GM21576 (cell line): ENCODE results near the gene OSBPL1A.
"Not testable (repeated sequence)": the region's sequence is repeated elsewhere in the genome, so short reads cannot be mapped to it uniquely, and the experiment has no call there.

ENCODE experiments used
- ATAC-seq: cut with Tn5 transposase; IDR thresholded peaks from one replicate; pipeline ENCODE4 v1.9.1; 2021; ENCODE audit warnings: mild to moderate bottlenecking, moderate library complexity; ENCODE audit not compliant: unreplicated experiment

OSBPL1A gene

GRCh38 chr18:24189664-24190346 is 207.8 kb downstream of the OSBPL1A start:
- no peak for ATAC-seq

GRCh38 chr18:24189007-24189528 is 208.6 kb downstream of the OSBPL1A start:
- ATAC-seq: peak; percentile 87

- ATAC-seq: no peak
Measured at GRCh38 chr18:24188120-24188519, 209.5 kb downstream of the OSBPL1A start.

GRCh38 chr18:24187689-24188088 is 209.9 kb downstream of the OSBPL1A start:
- ATAC-seq: no peak

- peak; percentile 51 for ATAC-seq
Measured at GRCh38 chr18:24187049-24187448, 210.6 kb downstream of the OSBPL1A start.

GRCh38 chr18:24185805-24186204 is 211.8 kb downstream of the OSBPL1A start:
- no peak for ATAC-seq

GRCh38 chr18:24181806-24182205 is 215.8 kb downstream of the OSBPL1A start:
- ATAC-seq: no peak

GRCh38 chr18:24180048-24180447 is 217.6 kb downstream of the OSBPL1A start:
- ATAC-seq: no peak

- no peak for ATAC-seq
Measured at GRCh38 chr18:24177499-24178133, 220.0 kb downstream of the OSBPL1A start.

- peak; percentile 88 for ATAC-seq
Measured at GRCh38 chr18:24176727-24177416, 220.8 kb downstream of the OSBPL1A start.

GRCh38 chr18:24173997-24174396 is 223.6 kb downstream of the OSBPL1A start:
- no peak for ATAC-seq

- no peak for ATAC-seq
Measured at GRCh38 chr18:24170360-24170759, 227.3 kb downstream of the OSBPL1A start.

GRCh38 chr18:24168496-24168895 is 229.1 kb downstream of the OSBPL1A start:
- no peak for ATAC-seq

GRCh38 chr18:24161304-24161703 is 236.3 kb downstream of the OSBPL1A start:
- no peak for ATAC-seq

GRCh38 chr18:24160086-24160485 is 237.5 kb downstream of the OSBPL1A start:
- no peak for ATAC-seq

- no peak for ATAC-seq
Measured at GRCh38 chr18:24157855-24158254, 239.8 kb downstream of the OSBPL1A start.

- no peak for ATAC-seq
Measured at GRCh38 chr18:24153397-24153796, 244.2 kb downstream of the OSBPL1A start.

GRCh38 chr18:24149591-24149990 is 248.0 kb downstream of the OSBPL1A start:
- ATAC-seq: not testable (repeated sequence)

GRCh38 chr18:24142376-24142775 is 255.2 kb downstream of the OSBPL1A start:
- ATAC-seq: no peak

GRCh38 chr18:24140697-24141096 is 256.9 kb downstream of the OSBPL1A start:
- no peak for ATAC-seq

- peak; percentile 95 for ATAC-seq
Measured at GRCh38 chr18:24138789-24139616, 258.6 kb downstream of the OSBPL1A start, which contains the start of gene CABYR. Gene CABYR (plus strand): TSS chr18:24139062. CDS start chr18:24143115, 4,053 bp downstream.
